ENCODE measurements around the gene MYH13. TPM values are rescaled to one million over a fixed set of nuclear protein-coding genes. Genes with fewer than 3 reads are reported as not detected.

The MYH13 gene
- total RNA-seq, 1 experiment from 2014 or later = not detected

DNA sequence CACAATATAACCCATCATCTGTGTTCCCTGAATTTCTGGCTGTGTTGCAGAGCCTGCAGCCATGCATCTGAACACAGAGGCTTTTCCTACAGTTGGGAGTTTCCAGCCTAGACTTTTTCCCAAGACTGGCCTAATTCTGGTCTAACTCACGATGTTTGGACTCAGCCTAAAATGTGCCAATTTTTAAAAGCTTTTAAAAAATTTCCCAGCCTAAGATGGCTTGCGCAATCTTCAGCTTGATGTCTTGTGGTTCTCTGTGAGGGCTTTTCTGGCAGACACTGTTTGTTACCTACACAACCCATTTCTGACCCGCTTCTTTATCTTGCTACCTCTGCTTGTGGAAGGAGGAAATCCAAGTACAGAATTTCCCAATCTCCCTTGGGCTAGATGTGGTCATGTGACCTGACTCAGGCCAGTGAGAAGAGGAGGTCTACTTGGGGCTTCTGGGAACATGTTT is 101.7 kb downstream of the MYH13 start:
- no peaks in the 10 kb centered on the region for H3K27me3 Mint-ChIP-seq (ENCODE audit: low read depth)
- peaks cover 15% of the 10 kb centered on the region for H3K9me3 Mint-ChIP-seq
- no peak overlapping the region for H3K27ac Mint-ChIP-seq
- CTCF ChIA-PET = no interaction called here
- ATAC-seq (no peak), DNase-seq (ENCODE audit: low spot score) (no peak)
- H3K4me1 Mint-ChIP-seq = peaks cover 6% of the 10 kb centered on the region
- peaks cover 3% of the 10 kb centered on the region for H3K36me3 Mint-ChIP-seq
- POLR2A ChIA-PET = interaction anchor here (0.6 kb wide), 1 partner anchor 390 kb away, joined by 3 read pairs; no protein-coding TSS in a partner anchor
- no peak overlapping the region for H3K4me3 Mint-ChIP-seq
- no peak for TF ChIP-seq TEAD1 (CRISPR knock-in tag; IDR thresholded peaks at IDR 0.05)
- TF ChIP-seq RELA (CRISPR knock-in tag; IDR thresholded peaks at IDR 0.05; ENCODE audit: borderline replicate concordance) = no peak
- no peak for TF ChIP-seq GRHL2 (CRISPR knock-in tag; IDR thresholded peaks at IDR 0.05; ENCODE audit: insufficient replicate concordance, severe bottlenecking)
- TF ChIP-seq NFE2L1 (CRISPR knock-in tag; IDR thresholded peaks at IDR 0.05) = no peak
- TF ChIP-seq ELF4 (CRISPR knock-in tag; IDR thresholded peaks at IDR 0.05; ENCODE audit: low read depth) = no peak
- TF ChIP-seq TCF7 (CRISPR knock-in tag; IDR thresholded peaks at IDR 0.05; ENCODE audit: low read depth) = no peak
- TF ChIP-seq ZNF219 (CRISPR knock-in tag; IDR thresholded peaks at IDR 0.05; ENCODE audit: borderline replicate concordance) = no peak
- no peak for TF ChIP-seq ZNF423 (CRISPR knock-in tag; IDR thresholded peaks at IDR 0.05)
- TF ChIP-seq CREB1 (CRISPR knock-in tag; IDR thresholded peaks at IDR 0.05) = no peak
- TF ChIP-seq, protein P1, sequence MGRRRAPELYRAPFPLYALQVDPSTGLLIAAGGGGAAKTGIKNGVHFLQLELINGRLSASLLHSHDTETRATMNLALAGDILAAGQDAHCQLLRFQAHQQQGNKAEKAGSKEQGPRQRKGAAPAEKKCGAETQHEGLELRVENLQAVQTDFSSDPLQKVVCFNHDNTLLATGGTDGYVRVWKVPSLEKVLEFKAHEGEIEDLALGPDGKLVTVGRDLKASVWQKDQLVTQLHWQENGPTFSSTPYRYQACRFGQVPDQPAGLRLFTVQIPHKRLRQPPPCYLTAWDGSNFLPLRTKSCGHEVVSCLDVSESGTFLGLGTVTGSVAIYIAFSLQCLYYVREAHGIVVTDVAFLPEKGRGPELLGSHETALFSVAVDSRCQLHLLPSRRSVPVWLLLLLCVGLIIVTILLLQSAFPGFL (CRISPR knock-in tag; IDR thresholded peaks at IDR 0.05; ENCODE audit: borderline replicate concordance) = no peak

DNA sequence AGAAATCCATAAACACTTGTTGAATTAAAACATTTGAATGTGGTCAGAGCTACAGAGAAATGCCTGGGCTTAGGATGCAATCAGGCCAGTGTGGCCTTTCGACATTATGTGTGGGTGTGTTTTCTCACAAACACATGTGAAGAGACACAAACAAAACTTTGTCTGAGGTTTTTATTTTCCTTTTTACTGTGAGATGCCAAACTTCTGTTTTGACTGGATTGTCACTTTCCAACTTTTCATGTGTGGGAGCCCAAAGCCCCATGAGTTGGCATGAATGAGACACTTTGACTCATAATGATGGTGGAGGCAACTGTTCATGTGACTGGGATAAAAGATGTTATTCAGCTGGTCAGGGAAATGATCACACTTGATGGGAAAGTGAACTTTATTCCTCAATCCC is 102.5 kb downstream of the MYH13 start:
- CTCF ChIA-PET = no interaction called here
- Mint-ChIP-seq H3K4me3 (no peak overlapping the region), H3K9me3 (peaks cover 15% of the 10 kb centered on the region), H3K4me1 (peaks cover 4% of the 10 kb centered on the region), H3K36me3 (peaks cover 3% of the 10 kb centered on the region), H3K27ac (no peak overlapping the region), H3K27me3 (ENCODE audit: low read depth) (no peaks in the 10 kb centered on the region)
- DNase-seq (ENCODE audit: low spot score) = no peak
- no peak for TF ChIP-seq CREM (CRISPR knock-in tag; IDR thresholded peaks at IDR 0.05)
- TF ChIP-seq, protein P2, sequence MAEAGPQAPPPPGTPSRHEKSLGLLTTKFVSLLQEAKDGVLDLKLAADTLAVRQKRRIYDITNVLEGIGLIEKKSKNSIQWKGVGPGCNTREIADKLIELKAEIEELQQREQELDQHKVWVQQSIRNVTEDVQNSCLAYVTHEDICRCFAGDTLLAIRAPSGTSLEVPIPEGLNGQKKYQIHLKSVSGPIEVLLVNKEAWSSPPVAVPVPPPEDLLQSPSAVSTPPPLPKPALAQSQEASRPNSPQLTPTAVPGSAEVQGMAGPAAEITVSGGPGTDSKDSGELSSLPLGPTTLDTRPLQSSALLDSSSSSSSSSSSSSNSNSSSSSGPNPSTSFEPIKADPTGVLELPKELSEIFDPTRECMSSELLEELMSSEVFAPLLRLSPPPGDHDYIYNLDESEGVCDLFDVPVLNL (CRISPR knock-in tag; IDR thresholded peaks at IDR 0.05; ENCODE audit: borderline replicate concordance, low read depth) = no peak
- no peak for TF ChIP-seq ZNF416 (CRISPR knock-in tag; IDR thresholded peaks at IDR 0.05)
- TF ChIP-seq, protein P3, sequence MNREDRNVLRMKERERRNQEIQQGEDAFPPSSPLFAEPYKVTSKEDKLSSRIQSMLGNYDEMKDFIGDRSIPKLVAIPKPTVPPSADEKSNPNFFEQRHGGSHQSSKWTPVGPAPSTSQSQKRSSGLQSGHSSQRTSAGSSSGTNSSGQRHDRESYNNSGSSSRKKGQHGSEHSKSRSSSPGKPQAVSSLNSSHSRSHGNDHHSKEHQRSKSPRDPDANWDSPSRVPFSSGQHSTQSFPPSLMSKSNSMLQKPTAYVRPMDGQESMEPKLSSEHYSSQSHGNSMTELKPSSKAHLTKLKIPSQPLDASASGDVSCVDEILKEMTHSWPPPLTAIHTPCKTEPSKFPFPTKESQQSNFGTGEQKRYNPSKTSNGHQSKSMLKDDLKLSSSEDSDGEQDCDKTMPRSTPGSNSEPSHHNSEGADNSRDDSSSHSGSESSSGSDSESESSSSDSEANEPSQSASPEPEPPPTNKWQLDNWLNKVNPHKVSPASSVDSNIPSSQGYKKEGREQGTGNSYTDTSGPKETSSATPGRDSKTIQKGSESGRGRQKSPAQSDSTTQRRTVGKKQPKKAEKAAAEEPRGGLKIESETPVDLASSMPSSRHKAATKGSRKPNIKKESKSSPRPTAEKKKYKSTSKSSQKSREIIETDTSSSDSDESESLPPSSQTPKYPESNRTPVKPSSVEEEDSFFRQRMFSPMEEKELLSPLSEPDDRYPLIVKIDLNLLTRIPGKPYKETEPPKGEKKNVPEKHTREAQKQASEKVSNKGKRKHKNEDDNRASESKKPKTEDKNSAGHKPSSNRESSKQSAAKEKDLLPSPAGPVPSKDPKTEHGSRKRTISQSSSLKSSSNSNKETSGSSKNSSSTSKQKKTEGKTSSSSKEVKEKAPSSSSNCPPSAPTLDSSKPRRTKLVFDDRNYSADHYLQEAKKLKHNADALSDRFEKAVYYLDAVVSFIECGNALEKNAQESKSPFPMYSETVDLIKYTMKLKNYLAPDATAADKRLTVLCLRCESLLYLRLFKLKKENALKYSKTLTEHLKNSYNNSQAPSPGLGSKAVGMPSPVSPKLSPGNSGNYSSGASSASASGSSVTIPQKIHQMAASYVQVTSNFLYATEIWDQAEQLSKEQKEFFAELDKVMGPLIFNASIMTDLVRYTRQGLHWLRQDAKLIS (CRISPR knock-in tag; IDR thresholded peaks at IDR 0.05; ENCODE audit: borderline replicate concordance) = no peak
- TF ChIP-seq, protein P4, sequence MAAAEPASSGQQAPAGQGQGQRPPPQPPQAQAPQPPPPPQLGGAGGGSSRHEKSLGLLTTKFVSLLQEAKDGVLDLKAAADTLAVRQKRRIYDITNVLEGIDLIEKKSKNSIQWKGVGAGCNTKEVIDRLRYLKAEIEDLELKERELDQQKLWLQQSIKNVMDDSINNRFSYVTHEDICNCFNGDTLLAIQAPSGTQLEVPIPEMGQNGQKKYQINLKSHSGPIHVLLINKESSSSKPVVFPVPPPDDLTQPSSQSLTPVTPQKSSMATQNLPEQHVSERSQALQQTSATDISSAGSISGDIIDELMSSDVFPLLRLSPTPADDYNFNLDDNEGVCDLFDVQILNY (CRISPR knock-in tag; IDR thresholded peaks at IDR 0.05) = no peak
- TF ChIP-seq NR3C1 (CRISPR knock-in tag; conservative IDR thresholded peaks at IDR 0.05; ENCODE audit: low read depth) = no peak
- TF ChIP-seq, protein P5, sequence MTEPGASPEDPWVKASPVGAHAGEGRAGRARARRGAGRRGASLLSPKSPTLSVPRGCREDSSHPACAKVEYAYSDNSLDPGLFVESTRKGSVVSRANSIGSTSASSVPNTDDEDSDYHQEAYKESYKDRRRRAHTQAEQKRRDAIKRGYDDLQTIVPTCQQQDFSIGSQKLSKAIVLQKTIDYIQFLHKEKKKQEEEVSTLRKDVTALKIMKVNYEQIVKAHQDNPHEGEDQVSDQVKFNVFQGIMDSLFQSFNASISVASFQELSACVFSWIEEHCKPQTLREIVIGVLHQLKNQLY (CRISPR knock-in tag; IDR thresholded peaks at IDR 0.05) = no peak
- TF ChIP-seq, protein P6, sequence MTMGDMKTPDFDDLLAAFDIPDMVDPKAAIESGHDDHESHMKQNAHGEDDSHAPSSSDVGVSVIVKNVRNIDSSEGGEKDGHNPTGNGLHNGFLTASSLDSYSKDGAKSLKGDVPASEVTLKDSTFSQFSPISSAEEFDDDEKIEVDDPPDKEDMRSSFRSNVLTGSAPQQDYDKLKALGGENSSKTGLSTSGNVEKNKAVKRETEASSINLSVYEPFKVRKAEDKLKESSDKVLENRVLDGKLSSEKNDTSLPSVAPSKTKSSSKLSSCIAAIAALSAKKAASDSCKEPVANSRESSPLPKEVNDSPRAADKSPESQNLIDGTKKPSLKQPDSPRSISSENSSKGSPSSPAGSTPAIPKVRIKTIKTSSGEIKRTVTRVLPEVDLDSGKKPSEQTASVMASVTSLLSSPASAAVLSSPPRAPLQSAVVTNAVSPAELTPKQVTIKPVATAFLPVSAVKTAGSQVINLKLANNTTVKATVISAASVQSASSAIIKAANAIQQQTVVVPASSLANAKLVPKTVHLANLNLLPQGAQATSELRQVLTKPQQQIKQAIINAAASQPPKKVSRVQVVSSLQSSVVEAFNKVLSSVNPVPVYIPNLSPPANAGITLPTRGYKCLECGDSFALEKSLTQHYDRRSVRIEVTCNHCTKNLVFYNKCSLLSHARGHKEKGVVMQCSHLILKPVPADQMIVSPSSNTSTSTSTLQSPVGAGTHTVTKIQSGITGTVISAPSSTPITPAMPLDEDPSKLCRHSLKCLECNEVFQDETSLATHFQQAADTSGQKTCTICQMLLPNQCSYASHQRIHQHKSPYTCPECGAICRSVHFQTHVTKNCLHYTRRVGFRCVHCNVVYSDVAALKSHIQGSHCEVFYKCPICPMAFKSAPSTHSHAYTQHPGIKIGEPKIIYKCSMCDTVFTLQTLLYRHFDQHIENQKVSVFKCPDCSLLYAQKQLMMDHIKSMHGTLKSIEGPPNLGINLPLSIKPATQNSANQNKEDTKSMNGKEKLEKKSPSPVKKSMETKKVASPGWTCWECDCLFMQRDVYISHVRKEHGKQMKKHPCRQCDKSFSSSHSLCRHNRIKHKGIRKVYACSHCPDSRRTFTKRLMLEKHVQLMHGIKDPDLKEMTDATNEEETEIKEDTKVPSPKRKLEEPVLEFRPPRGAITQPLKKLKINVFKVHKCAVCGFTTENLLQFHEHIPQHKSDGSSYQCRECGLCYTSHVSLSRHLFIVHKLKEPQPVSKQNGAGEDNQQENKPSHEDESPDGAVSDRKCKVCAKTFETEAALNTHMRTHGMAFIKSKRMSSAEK (CRISPR knock-in tag; IDR thresholded peaks at IDR 0.05; ENCODE audit: borderline replicate concordance) = no peak
- no peak for ATAC-seq
- POLR2A ChIA-PET = no interaction called here
